ENCODE measurements around the gene RNF208. TPM values are rescaled to one million over a fixed set of nuclear protein-coding genes. Genes with fewer than 3 reads are reported as not detected.
A peak's percentile ranks its signal among the peaks of the same experiment; 100 is the strongest.
"Not testable (repeated sequence)": the region's sequence is repeated elsewhere in the genome, so short reads cannot be mapped to it uniquely, and the experiment has no call there.

The RNF208 gene, protein sequence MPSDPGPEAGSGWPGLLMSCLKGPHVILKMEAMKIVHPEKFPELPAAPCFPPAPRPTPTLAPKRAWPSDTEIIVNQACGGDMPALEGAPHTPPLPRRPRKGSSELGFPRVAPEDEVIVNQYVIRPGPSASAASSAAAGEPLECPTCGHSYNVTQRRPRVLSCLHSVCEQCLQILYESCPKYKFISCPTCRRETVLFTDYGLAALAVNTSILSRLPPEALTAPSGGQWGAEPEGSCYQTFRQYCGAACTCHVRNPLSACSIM
- not detected in 2 replicates for total RNA-seq (2014; rRNA removed; shearing (Covaris generic); ENCODE audit: low replicate concordance)

DNA sequence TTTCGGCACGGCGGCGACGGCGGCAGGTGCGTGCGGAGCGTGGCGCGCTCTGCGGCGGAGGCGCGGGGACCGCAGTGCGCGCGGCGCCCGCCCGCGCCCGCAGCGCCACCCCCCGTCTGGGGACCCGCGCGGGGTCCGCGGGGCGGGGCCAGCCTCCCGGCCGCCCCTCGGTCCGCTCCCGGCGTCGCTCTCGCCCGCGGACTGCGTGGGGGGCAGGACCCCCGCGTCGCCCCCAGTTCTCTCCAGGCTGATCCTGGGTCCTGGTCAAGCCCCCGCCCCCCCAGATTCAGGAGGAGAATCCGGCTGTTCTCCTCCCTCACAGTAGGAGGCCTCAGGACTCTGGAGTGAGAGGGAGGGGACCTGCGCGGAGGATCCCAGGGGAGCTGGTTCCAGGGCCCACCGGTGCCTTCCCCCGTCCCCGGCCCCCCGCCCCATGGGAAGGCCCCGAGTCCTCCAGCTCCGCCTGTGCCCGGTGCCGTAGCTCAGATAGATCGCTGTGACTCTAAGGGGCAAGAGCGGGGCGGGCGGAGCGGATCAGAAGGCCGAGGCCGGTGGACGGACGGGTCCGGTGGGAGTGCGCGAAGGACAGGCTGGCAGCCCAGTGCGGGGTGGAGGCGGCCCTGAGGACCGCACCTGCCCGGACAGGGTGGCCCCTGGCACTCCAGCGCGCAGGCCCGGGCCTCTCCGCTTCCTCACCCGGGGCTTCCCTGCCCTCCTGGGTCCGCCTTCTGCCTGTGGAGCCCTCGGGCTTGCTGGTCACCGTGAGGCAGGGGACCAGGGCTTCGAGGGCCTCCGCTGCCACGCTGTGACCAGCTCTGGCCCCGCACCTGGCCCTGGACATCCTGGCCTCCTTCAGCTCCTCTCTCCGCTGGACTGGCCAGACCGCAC, at the start of gene RNF208:
Gene RNF208, minus strand, starts transcription at position 51 of the 888 bp plus-strand sequence. CDS start 1,028 bp downstream, outside the sequence.
- H3K4me3 ChIP-seq = peak within 1 kb of the TSS; percentile 85
- no peaks in the 10 kb centered on the region for H3K9me3 ChIP-seq
- no peak for DNase-seq
- H3K36me3 ChIP-seq = no peaks in the 10 kb centered on the region
- H3K27me3 ChIP-seq = no peaks in the 10 kb centered on the region

DNA sequence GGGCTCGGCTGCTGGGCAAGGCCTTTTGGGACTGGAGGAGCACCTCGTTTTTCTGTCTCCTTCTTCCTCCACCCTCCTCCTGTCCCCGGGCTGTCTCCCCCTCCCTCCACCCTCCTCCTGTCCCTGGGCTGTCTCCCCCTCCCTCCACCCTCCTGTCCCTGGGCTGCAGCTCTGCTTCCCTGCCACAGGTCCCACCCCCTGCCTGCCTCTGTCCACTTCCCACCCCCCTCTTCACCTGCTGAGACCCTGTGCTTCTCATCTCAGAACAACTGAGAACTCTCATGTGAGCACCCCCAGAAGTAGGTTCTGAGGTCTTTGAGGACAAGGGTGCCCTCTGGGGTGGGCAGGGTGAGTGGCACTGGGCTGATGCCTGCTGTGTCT, 49.6 kb upstream of the RNF208 start:
- Histone ChIP-seq H3K27me3 (no peaks in the 10 kb centered on the region), H3K36me3 (peaks cover 9% of the 10 kb centered on the region), H3K4me3 (no peak overlapping the region), H3K9me3 (no peaks in the 10 kb centered on the region)
- DNase-seq = no peak

DNA sequence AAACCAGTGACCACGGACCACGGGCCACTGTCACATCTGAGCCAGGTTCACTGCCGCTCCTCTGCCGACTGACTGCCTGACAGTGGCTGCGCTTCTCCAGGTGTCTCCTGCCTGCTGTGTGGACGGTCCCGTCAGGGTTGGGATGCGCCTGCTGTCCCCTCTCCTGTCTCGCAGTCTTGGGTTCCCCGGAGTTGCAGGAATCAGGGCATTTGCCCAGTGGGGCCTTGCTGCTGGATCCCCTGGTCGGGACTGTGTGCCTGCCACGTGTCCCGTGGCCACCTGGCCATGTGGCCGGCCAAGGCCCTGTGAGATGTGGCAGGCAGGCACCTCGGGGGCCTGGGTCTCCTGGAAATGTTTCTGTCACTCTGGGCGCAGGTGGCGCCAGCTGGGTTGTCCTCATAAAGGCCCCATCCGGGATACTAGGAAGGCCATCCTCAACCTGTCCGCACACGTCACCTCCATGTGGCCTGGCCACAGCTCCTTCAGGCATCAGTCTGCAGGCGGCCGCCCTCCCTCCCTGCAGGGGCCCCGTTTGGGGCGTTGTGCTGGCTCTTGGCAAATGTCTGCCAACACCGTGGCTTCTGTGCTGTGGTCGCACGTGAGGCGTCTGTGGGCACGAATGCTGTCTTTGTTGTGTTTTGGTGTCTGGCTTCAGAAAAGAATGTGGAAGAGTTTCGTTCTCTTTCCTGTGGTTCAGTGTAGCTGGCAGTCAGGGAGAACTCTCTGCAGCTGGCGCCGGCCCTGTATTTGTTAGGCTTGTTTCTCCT, 49.1 kb upstream of the RNF208 start:
- H3K9me3 ChIP-seq = no peaks in the 10 kb centered on the region
- H3K4me3 ChIP-seq = no peak overlapping the region
- no peak for DNase-seq
- H3K36me3 ChIP-seq = peaks cover 13% of the 10 kb centered on the region
- H3K27me3 ChIP-seq = no peaks in the 10 kb centered on the region

DNA sequence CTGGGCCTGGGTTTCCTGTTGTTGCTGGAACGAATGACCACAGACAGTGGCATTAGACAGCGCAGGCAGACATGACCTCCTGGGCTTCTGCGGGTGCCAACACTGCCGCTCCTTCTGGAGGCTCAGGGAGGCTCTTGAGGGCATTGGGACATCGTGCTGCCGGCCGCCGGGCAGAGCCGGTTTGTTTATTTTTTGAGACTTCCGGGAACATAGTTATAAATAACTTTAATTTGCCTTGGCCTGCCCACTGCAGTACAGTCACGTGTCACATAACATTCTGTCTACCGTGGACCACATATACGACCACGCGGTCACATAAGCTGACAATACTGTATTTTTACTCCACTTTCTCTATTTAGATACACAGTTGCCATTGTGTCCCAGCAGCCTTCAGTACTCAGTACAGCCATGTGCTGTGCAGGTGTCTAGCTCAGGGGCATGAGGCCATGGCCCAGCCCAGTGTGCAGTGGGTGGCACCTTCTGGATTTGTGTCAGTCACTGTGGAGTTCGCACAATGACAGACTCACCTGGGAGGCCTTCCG, 47.3 kb upstream of the RNF208 start:
- no peaks in the 10 kb centered on the region for H3K9me3 ChIP-seq
- H3K4me3 ChIP-seq = no peak overlapping the region
- H3K36me3 ChIP-seq = peaks cover 22% of the 10 kb centered on the region
- DNase-seq = no peak
- H3K27me3 ChIP-seq = no peaks in the 10 kb centered on the region

DNA sequence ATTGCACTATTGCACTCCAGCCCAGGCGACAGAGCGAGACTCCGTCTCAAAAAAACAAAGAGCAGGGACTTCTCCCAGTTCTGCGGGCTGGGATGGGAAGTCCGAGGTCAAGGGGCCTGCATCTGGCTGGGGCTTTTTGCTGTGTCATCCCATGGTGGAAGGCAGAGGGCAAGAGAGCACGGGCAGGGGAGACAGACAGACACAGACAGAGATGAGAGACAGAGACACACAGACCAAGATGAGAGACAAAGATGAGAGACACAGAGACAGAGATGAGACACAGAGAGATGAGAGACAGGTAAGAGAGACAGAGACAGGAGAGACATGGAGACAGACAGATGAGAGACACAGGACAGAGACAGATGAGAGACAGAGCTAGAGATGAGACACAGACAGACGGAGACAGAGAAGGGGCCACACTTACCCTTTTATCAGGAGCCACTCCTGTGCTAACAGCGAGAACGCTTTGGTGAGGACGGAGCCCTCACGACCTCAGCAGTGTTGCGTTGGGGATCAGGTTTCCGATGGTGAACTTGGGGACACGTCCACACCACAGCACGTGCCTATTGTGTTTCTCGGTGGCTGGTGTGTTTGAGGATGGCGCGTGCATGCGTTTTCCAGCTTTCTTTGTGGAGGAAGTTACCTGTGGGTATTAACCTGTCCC, 46.6 kb upstream of the RNF208 start:
- Histone ChIP-seq H3K4me3 (no peak overlapping the region), H3K36me3 (peaks cover 29% of the 10 kb centered on the region), H3K27me3 (no peaks in the 10 kb centered on the region), H3K9me3 (no peaks in the 10 kb centered on the region)
- no peak for DNase-seq

DNA sequence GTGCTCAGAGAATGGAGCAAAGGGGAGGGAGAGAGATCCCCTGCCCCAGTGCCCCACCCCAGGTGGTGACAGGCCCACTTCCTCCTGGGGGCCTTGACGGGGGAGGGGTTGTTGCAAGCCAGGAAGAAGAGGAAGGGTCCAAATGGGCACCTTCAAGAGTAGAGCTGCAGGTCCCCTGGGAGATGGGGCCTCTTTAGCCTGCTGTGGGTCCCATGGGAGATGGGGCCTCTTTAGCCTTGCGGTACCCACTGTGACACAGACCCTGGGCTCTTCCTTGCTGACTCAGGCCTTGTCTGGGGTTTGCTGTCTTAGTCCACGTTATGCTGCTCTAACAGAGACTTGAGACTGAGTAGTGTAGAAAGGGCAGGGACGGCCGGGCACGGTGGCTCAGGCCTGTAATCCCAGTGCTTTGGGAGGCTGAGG, 45.9 kb upstream of the RNF208 start:
- Histone ChIP-seq H3K4me3 (no peak overlapping the region), H3K36me3 (peaks cover 30% of the 10 kb centered on the region), H3K9me3 (no peaks in the 10 kb centered on the region), H3K27me3 (no peaks in the 10 kb centered on the region)
- DNase-seq = no peak

DNA sequence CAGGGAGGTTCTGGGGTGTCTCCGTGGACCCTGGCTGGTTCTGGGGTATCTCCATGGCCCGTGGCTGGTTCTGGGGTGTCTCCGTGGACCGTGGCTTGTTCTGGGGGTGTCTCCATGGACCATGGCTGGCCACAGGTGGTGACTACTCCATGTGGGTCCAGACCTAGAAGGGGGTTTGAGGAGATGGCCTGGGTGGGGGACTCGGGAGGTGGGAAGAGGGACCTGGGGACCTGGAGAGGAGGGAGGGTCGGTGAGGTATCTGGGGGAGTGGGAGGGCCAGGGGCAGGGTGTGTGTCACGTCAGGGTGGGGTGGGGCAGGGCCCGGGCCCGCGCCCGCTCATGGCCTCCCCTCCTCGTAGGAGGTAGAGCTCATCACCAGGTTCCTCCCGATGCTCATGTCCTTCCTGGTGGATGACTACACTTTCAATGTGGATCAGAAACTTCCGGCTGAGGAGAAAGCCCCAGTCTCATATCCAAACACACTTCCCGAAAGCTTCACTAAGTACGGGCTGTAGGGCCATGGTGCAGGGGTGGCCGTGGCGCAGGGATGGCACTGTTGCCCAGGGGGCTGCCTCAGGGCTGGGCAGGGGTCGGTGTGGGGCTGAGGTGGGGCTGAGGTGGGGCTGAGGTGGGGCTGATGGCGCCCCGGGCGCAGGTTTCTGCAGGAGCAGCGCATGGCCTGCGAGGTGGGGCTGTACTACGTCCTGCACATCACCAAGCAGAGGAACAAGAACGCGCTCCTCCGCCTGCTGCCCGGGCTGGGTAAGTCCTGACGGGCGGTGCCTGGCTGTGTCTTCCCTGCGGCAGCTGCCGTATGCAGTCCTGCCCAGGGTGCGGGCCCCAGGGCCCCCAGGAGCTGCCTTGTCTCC, 44.8 kb upstream of the RNF208 start:
- H3K27me3 ChIP-seq = no peaks in the 10 kb centered on the region
- H3K9me3 ChIP-seq = no peaks in the 10 kb centered on the region
- DNase-seq = no peak
- no peak overlapping the region for H3K4me3 ChIP-seq
- peaks cover 35% of the 10 kb centered on the region for H3K36me3 ChIP-seq

DNA sequence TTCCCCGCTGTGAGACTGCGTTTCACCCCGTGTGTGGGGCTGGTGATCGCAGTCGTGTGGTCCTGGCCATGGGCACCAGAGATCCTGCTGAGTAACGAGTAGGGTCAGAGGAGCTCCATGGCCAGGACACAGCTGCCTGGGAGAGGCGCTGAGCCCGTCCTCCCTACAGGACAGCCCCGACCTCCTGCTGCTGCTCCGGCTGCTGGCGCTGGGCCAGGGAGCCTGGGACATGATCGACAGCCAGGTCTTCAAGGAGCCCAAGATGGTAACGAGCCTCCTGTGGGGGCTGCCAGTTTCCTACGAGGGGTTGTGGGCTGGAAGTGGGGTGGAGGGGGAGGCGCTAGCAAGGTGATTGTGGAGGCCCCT, 44.1 kb upstream of the RNF208 start:
- H3K36me3 ChIP-seq = peaks cover 35% of the 10 kb centered on the region
- no peaks in the 10 kb centered on the region for H3K27me3 ChIP-seq
- no peak for DNase-seq
- no peak overlapping the region for H3K4me3 ChIP-seq
- H3K9me3 ChIP-seq = no peaks in the 10 kb centered on the region

DNA sequence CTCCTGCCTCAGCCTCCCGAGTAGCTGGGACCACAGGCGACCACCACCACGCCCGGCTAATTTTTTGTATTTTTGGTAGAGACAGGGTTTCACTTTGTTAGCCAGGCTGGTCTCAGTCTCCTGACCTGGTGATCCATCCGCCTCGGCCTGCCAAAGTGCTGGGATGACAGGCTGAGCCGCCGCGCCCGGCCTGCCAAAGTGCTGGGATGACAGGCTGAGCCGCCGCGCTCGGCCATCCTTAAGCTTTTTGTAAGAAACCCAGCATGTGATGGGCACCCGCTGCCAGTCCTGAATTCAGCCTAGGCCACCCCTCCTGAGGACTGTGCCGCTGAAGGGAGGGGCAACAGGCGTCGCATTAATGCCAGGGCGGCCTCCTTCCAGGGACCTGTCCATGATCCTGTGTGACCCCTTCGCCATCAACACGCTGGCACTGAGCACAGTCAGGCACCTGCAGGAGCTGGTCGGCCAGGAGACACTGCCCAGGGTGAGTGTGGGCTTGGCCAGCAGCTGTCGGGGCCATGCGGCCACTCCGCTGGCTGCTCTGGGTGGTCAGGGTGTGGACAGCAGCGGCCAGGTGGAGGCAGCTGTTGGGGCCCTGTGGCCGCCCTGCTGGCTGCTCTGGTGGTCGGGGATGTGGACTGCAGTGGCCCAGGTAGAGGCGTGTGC, 43.6 kb upstream of the RNF208 start:
- H3K4me3 ChIP-seq = no peak overlapping the region
- no peak for DNase-seq
- peaks cover 35% of the 10 kb centered on the region for H3K36me3 ChIP-seq
- H3K9me3 ChIP-seq = no peaks in the 10 kb centered on the region
- no peaks in the 10 kb centered on the region for H3K27me3 ChIP-seq

DNA sequence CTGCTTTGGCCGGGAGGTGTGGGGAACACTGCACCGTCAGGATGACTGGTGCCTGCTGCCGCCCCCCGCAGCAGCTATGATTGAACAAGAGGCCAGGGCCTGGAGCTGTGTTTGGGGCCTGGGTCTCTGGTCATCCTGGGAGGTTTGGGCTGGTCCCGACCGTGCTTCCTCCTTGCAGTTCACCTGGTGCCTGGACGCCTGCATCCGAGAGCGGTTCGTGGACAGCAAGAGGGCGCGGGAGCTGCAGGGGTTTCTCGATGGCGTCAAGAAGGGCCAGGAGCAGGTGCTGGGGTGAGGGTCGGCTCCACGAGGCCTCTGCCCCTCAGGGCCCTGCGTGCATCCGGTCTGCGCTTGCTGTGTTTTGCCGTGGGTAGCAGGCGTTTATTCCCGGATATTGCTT, 42.0 kb upstream of the RNF208 start:
- no peak for DNase-seq
- Histone ChIP-seq H3K4me3 (no peak overlapping the region), H3K36me3 (peaks cover 40% of the 10 kb centered on the region), H3K27me3 (no peaks in the 10 kb centered on the region), H3K9me3 (no peaks in the 10 kb centered on the region)

DNA sequence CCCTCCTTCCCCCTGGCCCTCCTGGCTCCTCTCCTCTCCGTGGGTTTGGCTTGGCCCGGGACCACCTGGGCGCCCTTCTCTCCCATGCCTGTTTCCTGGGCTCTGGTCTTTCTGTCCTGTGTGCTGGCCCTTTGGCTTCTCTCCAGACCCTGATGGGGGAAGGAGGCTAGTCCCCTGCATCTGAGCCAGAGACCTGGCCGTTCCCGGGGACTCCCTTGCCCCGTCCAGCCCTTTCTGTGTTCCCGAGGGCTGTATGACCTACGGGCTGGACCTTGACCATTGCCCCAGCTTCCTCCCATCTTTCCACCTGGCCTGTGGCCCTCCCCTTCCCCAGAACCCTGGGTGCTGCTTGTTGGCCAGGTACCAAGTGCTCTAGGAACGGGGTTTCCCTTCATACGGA, 41.5 kb upstream of the RNF208 start:
- no peak overlapping the region for H3K4me3 ChIP-seq

DNA sequence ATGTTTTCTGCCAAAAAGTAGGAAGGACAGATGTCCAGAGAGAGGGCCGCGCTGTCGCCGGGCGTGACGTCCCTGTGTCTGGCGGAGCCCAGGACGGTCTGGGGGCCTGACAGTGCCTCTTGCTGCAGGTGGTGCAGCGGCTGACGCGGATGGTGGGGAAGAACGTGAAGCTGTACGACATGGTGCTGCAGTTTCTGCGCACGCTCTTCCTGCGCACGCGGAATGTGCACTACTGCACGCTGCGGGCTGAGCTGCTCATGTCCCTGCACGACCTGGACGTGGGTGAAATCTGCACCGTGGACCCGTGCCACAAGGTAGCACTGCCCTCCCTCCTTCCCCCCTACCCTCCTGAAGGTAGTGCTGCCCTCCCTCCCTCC, 40.9 kb upstream of the RNF208 start:
- Histone ChIP-seq H3K4me3 (no peak overlapping the region), H3K9me3 (no peaks in the 10 kb centered on the region)

More for the DNA sequence above, 41.5 kb upstream of the RNF208 start:
- DNase-seq = no peak
- no peaks in the 10 kb centered on the region for H3K9me3 ChIP-seq
- H3K36me3 ChIP-seq = peaks cover 42% of the 10 kb centered on the region
- H3K27me3 ChIP-seq = no peaks in the 10 kb centered on the region

DNA sequence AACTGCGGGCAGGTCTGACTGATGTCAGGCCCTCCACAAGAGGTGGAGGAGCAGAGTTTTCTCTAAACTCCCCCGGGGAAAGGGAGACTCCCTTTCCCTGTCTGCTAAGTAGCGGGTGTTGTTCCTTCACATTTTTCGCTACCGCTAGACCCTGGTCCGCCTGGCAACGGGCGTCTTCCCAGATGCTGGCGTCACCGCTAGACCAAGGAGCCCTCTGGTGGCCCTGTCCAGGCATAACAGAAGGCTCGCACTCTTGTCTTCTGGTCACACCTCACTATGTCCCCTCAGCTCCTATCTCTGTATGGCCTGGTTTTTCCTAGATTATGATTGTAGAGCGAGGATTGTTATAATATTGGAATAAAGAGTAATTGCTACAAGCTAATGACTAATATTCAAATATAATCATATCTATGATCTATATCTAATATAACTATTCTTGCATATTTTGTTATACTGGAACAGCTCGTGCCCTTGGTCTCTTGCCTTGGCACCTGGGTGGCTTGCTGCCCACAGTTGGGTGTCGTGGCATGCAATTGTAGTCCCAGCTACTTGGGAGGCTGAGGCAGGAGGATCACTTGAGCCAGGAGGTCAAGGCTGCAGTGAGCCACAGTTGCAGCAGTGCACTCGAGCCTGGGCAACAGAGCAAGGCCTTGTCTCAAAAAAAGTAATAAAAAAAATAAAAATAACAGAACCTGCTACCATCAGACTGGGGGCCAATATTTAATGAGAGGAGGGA, 40.3 kb upstream of the RNF208 start:
- not testable (repeated sequence) for DNase-seq, H3K9me3 ChIP-seq, H3K4me3 ChIP-seq, H3K27me3 ChIP-seq
- H3K36me3 ChIP-seq = peaks cover 36% of the 10 kb centered on the region

More for the DNA sequence above, 40.9 kb upstream of the RNF208 start:
- no peaks in the 10 kb centered on the region for H3K27me3 ChIP-seq
- no peak for DNase-seq
- H3K36me3 ChIP-seq = peaks cover 40% of the 10 kb centered on the region

DNA sequence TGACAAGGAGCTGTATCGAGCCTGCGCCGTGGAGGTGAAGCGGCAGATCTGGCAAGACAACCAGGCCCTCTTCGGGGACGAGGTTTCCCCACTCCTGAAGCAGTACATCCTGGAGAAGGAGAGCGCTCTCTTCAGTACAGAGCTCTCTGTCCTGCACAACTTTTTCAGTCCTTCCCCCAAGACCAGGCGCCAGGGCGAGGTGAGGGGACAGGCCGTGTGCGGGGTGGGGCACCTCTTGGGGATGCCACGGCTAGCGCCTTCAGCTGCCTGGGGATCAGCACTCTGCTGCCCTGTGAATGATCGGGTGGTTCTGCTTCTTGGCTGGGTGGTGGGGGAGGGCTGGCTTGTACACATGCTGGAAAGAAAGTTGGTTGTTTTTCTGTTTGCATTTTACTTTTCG, 34.8 kb upstream of the RNF208 start:
- no peak for DNase-seq
- H3K9me3 ChIP-seq = no peaks in the 10 kb centered on the region
- no peaks in the 10 kb centered on the region for H3K27me3 ChIP-seq
- no peak overlapping the region for H3K4me3 ChIP-seq
- peaks cover 25% of the 10 kb centered on the region for H3K36me3 ChIP-seq

DNA sequence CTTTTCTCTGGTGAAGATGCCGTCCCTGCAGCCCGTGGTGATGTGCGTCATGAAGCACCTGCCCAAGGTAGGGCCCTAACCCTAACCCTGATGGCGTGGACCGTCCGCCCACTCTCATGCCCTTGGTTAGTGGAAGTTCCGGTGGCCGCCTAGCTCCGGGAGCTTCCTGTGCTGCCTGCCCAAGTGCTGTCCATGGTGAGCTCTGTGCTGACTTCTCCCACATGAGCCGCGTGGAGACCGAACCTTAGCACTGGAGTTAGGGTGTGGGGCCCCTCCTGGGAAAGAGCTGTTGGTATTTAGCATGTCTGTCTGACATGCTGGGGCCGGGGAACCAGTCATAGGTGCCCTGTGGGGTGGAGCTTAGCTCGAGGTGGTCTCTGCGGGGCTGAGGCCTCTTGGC, 34.3 kb upstream of the RNF208 start:
- peaks cover 25% of the 10 kb centered on the region for H3K36me3 ChIP-seq
- peak overlapping the region; percentile 93 for H3K4me3 ChIP-seq
- no peaks in the 10 kb centered on the region for H3K9me3 ChIP-seq
- no peaks in the 10 kb centered on the region for H3K27me3 ChIP-seq
- DNase-seq = no peak

All from MG63 (cell line).